GM18951 (cell line): ENCODE measurements around the gene LHB.

Experiments
- POLR2A ChIP-seq: IDR thresholded peaks from 4 replicates; pipeline ENCODE4 v1.6.1; 2011; ENCODE audit warnings: mild to moderate bottlenecking; ENCODE audit not compliant: insufficient read length, insufficient read depth; ENCODE audit errors: extremely low read depth
- in situ Hi-C: fragments of 300-500 bp; cut with MboI; formaldehyde crosslinking; loops from one replicate; pipeline ENCODE4 v1.12.0; 2022; ENCODE audit warnings: low sequenced_read_pairs, mixed read lengths, inconsistent platforms; ENCODE audit not compliant: unreplicated experiment

LHB gene

DNA sequence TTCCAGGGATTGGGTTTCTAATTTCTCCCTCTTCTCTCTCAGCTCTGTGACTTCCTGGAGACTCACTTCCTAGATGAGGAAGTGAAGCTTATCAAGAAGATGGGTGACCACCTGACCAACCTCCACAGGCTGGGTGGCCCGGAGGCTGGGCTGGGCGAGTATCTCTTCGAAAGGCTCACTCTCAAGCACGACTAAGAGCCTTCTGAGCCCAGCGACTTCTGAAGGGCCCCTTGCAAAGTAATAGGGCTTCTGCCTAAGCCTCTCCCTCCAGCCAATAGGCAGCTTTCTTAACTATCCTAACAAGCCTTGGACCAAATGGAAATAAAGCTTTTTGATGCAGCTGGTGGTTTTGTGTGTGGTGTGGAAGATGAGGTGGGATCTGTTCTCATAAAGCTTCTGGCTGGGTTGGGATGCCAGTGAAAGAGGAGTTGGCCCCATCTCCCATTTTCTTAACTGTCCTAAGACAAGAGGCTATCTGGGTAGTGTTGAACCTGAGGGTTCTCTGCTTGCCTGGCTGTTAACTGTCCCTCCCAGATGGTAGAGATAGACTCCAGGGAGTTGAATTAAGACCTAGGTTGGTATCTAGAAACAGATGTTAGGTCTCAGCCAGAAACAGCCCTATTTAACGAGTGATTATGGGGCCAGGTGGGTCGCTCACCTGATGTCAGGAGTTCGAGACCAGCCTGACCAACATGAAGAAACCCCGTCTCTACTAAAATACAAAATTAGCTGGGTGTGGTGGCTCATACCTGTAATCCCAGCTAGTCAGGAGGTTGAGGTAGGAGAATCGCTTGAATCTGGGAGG, 50.1 kb downstream of the LHB start:
- no peak for TF ChIP-seq POLR2A
- in situ Hi-C loops: no loop called here
